Gastroesophageal sphincter (tissue), 4 donors: ENCODE data around the gene TBRG4. TPM values are rescaled to one million over a fixed set of nuclear protein-coding genes. Genes with fewer than 3 reads are reported as not detected.

Experiments used
- ATAC-seq: fragments of 150-250 bp; one replicate; pipeline ENCODE4 v1.9.1; 2016; ENCODE audit warnings: mild to moderate bottlenecking, moderate library complexity
- H3K27ac ChIP-seq, 4 donors: fragments of 200-600 bp; sonication (generic) in 3 of 4; 1 replicate in 3 of 4; 2 replicates in 1 of 4; pipeline ENCODE4 v1.5.1; 2016 to 2019
- H3K27me3 ChIP-seq: fragments of 200-600 bp; sonication (generic); one replicate; pipeline ENCODE4 v1.5.1; 2019
- H3K36me3 ChIP-seq, 2 donors: fragments of 200-600 bp; sonication (generic); one replicate each; pipeline ENCODE4 v1.5.1; 2019; ENCODE audit warnings: control low read depth in 1 of 2
- H3K4me1 ChIP-seq, 3 donors: fragments of 200-600 bp; sonication (generic); 1 replicate in 2 of 3; 2 replicates in 1 of 3; pipeline ENCODE4 v1.5.1; 2016 to 2019; ENCODE audit warnings: control low read depth in 2 of 3
- H3K4me3 ChIP-seq, 2 donors: fragments of 200-600 bp; sonication (generic); one replicate each; pipeline ENCODE4 v1.5.1; 2019; ENCODE audit warnings: mild to moderate bottlenecking in 1 of 2, moderate library complexity in 1 of 2
- H3K9me3 ChIP-seq, 3 donors: fragments of 200-600 bp; sonication (generic); one replicate each; pipeline ENCODE4 v1.5.1; 2017 to 2019; ENCODE audit warnings: control low read depth in 2 of 3
- CTCF ChIP-seq, 4 experiments: fragments of 200-600 bp in 2 of 4; fragments of 450-650 bp in 2 of 4; sonication (generic) in 1 of 4; IDR thresholded peaks; one replicate each; pipeline ENCODE4 v1.5.1; 2017 to 2019; ENCODE audit warnings: antibody characterized with exemption in 4 of 4, mild to moderate bottlenecking in 2 of 4, moderate library complexity in 2 of 4
- EP300 ChIP-seq: sonication (generic); formaldehyde crosslinking; IDR thresholded peaks from one replicate; pipeline ENCODE4 v1.6.1; 2017; ENCODE audit warnings: antibody characterized with exemption, mild to moderate bottlenecking
- POLR2A ChIP-seq, 2 donors: fragments of 450-650 bp; IDR thresholded peaks; one replicate each; pipeline ENCODE4 v1.6.1; 2017; ENCODE audit warnings: antibody characterized with exemption in 2 of 2, mild to moderate bottlenecking in 2 of 2, moderate library complexity in 1 of 2
- POLR2AphosphoS5 ChIP-seq: sonication (generic); formaldehyde crosslinking; IDR thresholded peaks from one replicate; pipeline ENCODE4 v1.6.1; 2017; ENCODE audit warnings: antibody characterized with exemption
- WGBS, 2 donors: methylation state at CpG; one replicate each; pipeline ENCODE4 v1.1.5; 2018; ENCODE audit warnings: low coverage in 1 of 2; 5-methylcytosine and 5-hydroxymethylcytosine counted together
- total RNA-seq, 4 donors: library from RNA; depleted of rRNA; stranded (reverse); fragments of >200 nt; gene quantifications; one replicate each; pipeline ENCODE4 v1.1.0, GENCODE V29; 2016

TBRG4 gene
- total RNA-seq, 4 donors from 2014 or later: 38.7 to 66.6 (median 54.7) TPM

DNA sequence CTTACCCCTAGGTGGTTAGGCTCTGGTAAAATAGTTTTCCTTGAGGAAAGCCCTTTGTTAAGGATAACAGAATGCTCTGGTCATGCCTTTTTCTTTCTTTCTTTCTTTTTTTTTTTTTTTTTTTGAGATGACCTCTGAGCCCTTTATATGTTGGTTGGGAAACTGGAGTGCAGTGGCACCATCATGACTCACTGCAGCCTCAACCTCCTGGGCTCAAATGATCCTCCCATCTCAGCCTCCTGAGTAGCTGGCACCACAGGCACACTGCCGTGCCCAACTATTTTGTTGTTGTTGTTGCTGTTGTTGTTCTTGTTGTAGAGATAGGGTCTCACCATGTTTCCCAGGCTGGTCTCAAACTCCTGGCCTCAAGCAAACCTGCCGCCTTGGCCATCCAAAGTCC lies 50.1 kb downstream of the TBRG4 start:
- H3K27ac ChIP-seq: no peak overlapping the region
- H3K4me3 ChIP-seq: no peak overlapping the region
- peaks cover 0 to 32% of the 10 kb centered on the region in 2 donors for H3K36me3 ChIP-seq
- 93 to 100% methylated on average over 1 to 2 of the region's 2 CpGs for WGBS, 2 donors
- no peaks in the 10 kb centered on the region for H3K9me3 ChIP-seq
- no peak for TF ChIP-seq POLR2A (IDR thresholded peaks at IDR 0.05)
- no peak for TF ChIP-seq POLR2AphosphoS5
- TF ChIP-seq CTCF (IDR thresholded peaks at IDR 0.05): no peak
- TF ChIP-seq EP300: no peak
- no peaks in the 10 kb centered on the region for H3K4me1 ChIP-seq
- no peak for ATAC-seq
- H3K27me3 ChIP-seq: no peaks in the 10 kb centered on the region

- no peaks in the 10 kb centered on the region for H3K4me1 ChIP-seq
- 87% methylated on average over 3 of the region's 3 CpGs; no CpG with 5 or more reads in 1 of the 2 donors for WGBS, 2 donors
- no peaks in the 10 kb centered on the region for H3K9me3 ChIP-seq
- no peaks in the 10 kb centered on the region for H3K27me3 ChIP-seq
- no peak for ATAC-seq
- no peak overlapping the region for H3K27ac ChIP-seq
- H3K4me3 ChIP-seq: no peak overlapping the region
- TF ChIP-seq EP300: no peak
- no peak for TF ChIP-seq POLR2AphosphoS5
- no peak for TF ChIP-seq POLR2A (IDR thresholded peaks at IDR 0.05)
- no peak for TF ChIP-seq CTCF (IDR thresholded peaks at IDR 0.05)
- H3K36me3 ChIP-seq: peaks cover 0 to 21% of the 10 kb centered on the region in 2 donors
Measured at GRCh38 chr7:45060295-45060694, 51.2 kb downstream of the TBRG4 start.

- ATAC-seq: no peak
- TF ChIP-seq POLR2A (IDR thresholded peaks at IDR 0.05): no peak
- no peak for TF ChIP-seq CTCF (IDR thresholded peaks at IDR 0.05)
- TF ChIP-seq EP300: no peak
- TF ChIP-seq POLR2AphosphoS5: no peak
- no peaks in the 10 kb centered on the region for H3K4me1 ChIP-seq
- peaks cover 0 to 9% of the 10 kb centered on the region in 2 donors for H3K36me3 ChIP-seq
- no peak overlapping the region for H3K27ac ChIP-seq
- WGBS, 2 donors: 91 to 95% methylated on average over 5 of the region's 5 CpGs
- H3K9me3 ChIP-seq: no peaks in the 10 kb centered on the region
- H3K27me3 ChIP-seq: no peaks in the 10 kb centered on the region
- no peak overlapping the region for H3K4me3 ChIP-seq
Measured at GRCh38 chr7:45057878-45058277, 53.6 kb downstream of the TBRG4 start.

DNA sequence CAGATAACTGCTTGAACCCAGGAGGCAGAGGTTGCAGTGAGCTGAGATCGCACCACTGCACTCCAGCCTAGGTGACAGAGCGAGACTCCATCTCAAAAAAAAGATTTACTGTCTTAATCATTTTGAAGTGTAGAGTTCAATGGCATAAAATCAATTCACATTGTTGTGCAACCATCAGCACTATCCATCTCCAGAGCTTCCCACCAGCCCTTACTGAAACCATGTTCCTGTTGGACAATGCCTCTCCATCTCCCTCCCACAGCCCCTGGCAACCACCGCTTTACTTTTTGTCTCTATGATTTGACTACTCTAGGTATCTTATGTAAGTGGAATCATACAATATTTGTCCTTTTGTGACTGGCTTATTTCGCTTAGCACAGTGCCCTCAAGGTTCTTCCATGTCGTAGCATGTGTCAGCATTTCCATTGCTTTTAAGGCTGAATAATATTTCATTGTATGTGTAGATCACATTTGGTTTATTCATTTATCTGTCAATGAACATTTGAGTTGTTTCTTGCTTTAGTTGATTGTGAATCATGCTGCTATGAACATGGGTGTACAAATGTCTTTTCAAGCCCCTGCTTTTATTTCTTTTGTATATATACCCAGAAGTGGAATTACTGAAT lies 55.8 kb downstream of the TBRG4 start:
- WGBS, 2 donors: 97 to 98% methylated on average over 3 to 5 of the region's 5 CpGs

More for the DNA sequence above, 55.8 kb downstream of the TBRG4 start:
- no peaks in the 10 kb centered on the region for H3K9me3 ChIP-seq
- no peak for TF ChIP-seq CTCF (IDR thresholded peaks at IDR 0.05)
- no peak for TF ChIP-seq EP300
- TF ChIP-seq POLR2A (IDR thresholded peaks at IDR 0.05): no peak
- TF ChIP-seq POLR2AphosphoS5: no peak
- H3K4me3 ChIP-seq: no peak overlapping the region
- H3K36me3 ChIP-seq: peaks cover 0 to 30% of the 10 kb centered on the region in 2 donors
- no peaks in the 10 kb centered on the region for H3K27me3 ChIP-seq
- H3K27ac ChIP-seq: no peak overlapping the region
- H3K4me1 ChIP-seq: no peaks in the 10 kb centered on the region
- ATAC-seq: no peak
